Endothelial cell (in vitro differentiated cells): ENCODE results near the gene FSCN2. TPM values are rescaled to one million over a fixed set of nuclear protein-coding genes. Genes with fewer than 3 reads are reported as not detected.

Source experiments
- DNase-seq: peaks from one replicate; pipeline ENCODE4 v3.0.0; 2021; ENCODE audit warnings: low spot score
- H3K27ac Mint-ChIP-seq: one replicate; pipeline ENCODE4 v1.8.0; 2021; ENCODE audit warnings: mixed read lengths, inconsistent platforms; ENCODE audit not compliant: unreplicated experiment
- H3K27me3 Mint-ChIP-seq: one replicate; pipeline ENCODE4 v1.8.0; 2021; ENCODE audit warnings: mild to moderate bottlenecking, moderate library complexity, mixed read lengths, inconsistent platforms; ENCODE audit not compliant: unreplicated experiment
- H3K36me3 Mint-ChIP-seq: one replicate; pipeline ENCODE4 v1.8.0; 2021; ENCODE audit warnings: mild to moderate bottlenecking, low read depth, mixed read lengths, inconsistent platforms; ENCODE audit not compliant: unreplicated experiment
- H3K4me1 Mint-ChIP-seq: one replicate; pipeline ENCODE4 v1.8.0; 2021; ENCODE audit warnings: mild to moderate bottlenecking, mixed read lengths, inconsistent platforms; ENCODE audit not compliant: unreplicated experiment
- H3K4me3 Mint-ChIP-seq: one replicate; pipeline ENCODE4 v1.8.0; 2021; ENCODE audit warnings: mild to moderate bottlenecking, mixed read lengths, inconsistent platforms; ENCODE audit not compliant: unreplicated experiment
- H3K9me3 Mint-ChIP-seq: one replicate; pipeline ENCODE4 v1.8.0; 2021; ENCODE audit warnings: mixed read lengths, inconsistent platforms; ENCODE audit not compliant: unreplicated experiment
- total RNA-seq: library from RNA; stranded (reverse); fragmentation: NEBNext Ultra II Directional; extraction: Animal tissue kit (Norgen Biotek cat#: 25700); gene quantifications from one replicate; pipeline ENCODE4 v1.2.1, GENCODE V29; 2021; ENCODE audit not compliant: unreplicated experiment
- TF ChIP-seq, protein P1 (sequence below): fragments of 200-600 bp; sonication (generic); IDR thresholded peaks from one replicate; pipeline ENCODE4 v1.5.0; 2021; ENCODE audit warnings: antibody characterized with exemption; ENCODE audit not compliant: unreplicated experiment

FSCN2 gene
- total RNA-seq, 1 donor from 2014 or later = 1.5 TPM

GRCh38 chr17:81519284-81520020 is 8.7 kb upstream of the FSCN2 start:
- H3K27me3 Mint-ChIP-seq = peaks cover 25% of the 10 kb centered on the region
- TF ChIP-seq, protein P1, sequence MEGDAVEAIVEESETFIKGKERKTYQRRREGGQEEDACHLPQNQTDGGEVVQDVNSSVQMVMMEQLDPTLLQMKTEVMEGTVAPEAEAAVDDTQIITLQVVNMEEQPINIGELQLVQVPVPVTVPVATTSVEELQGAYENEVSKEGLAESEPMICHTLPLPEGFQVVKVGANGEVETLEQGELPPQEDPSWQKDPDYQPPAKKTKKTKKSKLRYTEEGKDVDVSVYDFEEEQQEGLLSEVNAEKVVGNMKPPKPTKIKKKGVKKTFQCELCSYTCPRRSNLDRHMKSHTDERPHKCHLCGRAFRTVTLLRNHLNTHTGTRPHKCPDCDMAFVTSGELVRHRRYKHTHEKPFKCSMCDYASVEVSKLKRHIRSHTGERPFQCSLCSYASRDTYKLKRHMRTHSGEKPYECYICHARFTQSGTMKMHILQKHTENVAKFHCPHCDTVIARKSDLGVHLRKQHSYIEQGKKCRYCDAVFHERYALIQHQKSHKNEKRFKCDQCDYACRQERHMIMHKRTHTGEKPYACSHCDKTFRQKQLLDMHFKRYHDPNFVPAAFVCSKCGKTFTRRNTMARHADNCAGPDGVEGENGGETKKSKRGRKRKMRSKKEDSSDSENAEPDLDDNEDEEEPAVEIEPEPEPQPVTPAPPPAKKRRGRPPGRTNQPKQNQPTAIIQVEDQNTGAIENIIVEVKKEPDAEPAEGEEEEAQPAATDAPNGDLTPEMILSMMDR = peak; percentile 61
- peaks cover 12% of the 10 kb centered on the region for H3K4me1 Mint-ChIP-seq
- H3K4me3 Mint-ChIP-seq = no peak overlapping the region
- H3K36me3 Mint-ChIP-seq = peaks cover 4% of the 10 kb centered on the region
- no peaks in the 10 kb centered on the region for H3K9me3 Mint-ChIP-seq
- H3K27ac Mint-ChIP-seq = no peak overlapping the region
- no peak for DNase-seq

- DNase-seq = no peak
- Mint-ChIP-seq H3K36me3 (peaks cover 4% of the 10 kb centered on the region), H3K9me3 (no peaks in the 10 kb centered on the region), H3K27me3 (peaks cover 22% of the 10 kb centered on the region), H3K4me1 (peaks cover 10% of the 10 kb centered on the region), H3K27ac (peak overlapping the region; percentile 40), H3K4me3 (peak overlapping the region; percentile 63)
- TF ChIP-seq, protein P1 = no peak
Observed at GRCh38 chr17:81520021-81520901, 7.9 kb upstream of the FSCN2 start.

DNA sequence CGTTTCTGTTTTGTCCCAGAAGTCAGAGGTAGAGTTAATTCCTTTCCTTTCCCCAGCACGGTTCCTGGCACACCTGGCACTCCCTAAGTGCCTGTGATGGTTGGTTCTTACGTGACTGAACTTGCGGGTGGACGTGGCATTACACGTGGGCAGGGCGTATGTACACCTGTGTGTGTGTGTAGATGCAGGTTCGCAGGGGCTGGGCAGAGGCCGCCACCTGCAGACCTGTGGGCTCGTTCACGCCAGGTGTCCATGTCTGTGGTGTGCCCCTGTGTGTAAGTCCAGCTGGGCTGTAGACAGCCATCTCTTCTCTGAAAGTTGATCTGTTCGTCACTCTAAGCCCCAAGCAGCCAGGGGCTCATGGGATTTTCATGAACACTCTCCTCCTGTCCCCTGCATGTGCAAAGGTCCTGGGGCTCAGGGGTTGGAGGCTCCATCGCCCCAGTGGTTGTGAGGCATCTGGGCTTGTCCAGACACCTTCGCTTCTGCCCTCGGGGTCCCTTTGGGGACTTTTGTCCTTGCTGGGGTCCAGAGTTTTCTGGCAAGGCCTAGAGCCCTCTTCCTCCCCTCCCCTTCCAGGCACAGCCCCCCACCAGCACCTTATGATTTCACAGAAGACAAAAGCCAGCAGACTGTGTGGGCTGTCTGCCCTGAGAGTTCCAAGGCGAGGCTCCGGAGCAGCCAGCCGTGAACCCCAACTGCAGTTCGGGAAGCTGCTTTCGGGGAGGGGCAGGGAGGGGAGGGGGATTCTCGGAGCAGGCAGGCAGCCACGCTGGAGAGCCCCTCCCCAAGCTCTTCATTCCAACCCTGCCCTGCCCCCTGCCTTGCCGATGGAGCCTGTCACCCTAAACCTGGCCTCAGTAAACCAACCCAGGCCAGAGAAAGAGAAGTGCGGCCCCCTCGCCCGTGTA is 5.4 kb upstream of the FSCN2 start:
- Mint-ChIP-seq H3K4me3 (no peak overlapping the region), H3K27ac (no peak overlapping the region), H3K4me1 (peaks cover 7% of the 10 kb centered on the region), H3K27me3 (peaks cover 15% of the 10 kb centered on the region), H3K9me3 (no peaks in the 10 kb centered on the region), H3K36me3 (peaks cover 4% of the 10 kb centered on the region)
- peak; percentile 66 for DNase-seq
- TF ChIP-seq, protein P1 = no peak

- DNase-seq = no peak
- peaks cover 3% of the 10 kb centered on the region for H3K4me1 Mint-ChIP-seq
- no peak overlapping the region for H3K4me3 Mint-ChIP-seq
- H3K27ac Mint-ChIP-seq = no peak overlapping the region
- TF ChIP-seq, protein P1 = peak; percentile 30
- H3K36me3 Mint-ChIP-seq = peaks cover 4% of the 10 kb centered on the region
- no peaks in the 10 kb centered on the region for H3K9me3 Mint-ChIP-seq
- peaks cover 10% of the 10 kb centered on the region for H3K27me3 Mint-ChIP-seq
Observed at GRCh38 chr17:81523402-81524038, 4.7 kb upstream of the FSCN2 start.
